OCI-LY7 (cell line): ENCODE measurements around the gene GNE.

ENCODE experiments used
- CTCF ChIP-seq: fragments of 200-600 bp; sonication (generic); conservative IDR thresholded peaks from 2 replicates; pipeline ENCODE4 v1.5.1; 2014; ENCODE audit warnings: mild to moderate bottlenecking, antibody characterized with exemption, low read length, moderate library complexity, mixed read lengths
- EZH2phosphoT487 ChIP-seq: fragments of 200-600 bp; sonication (generic); IDR thresholded peaks from 2 replicates; pipeline ENCODE4 v1.6.1; 2018; ENCODE audit warnings: low read depth, borderline replicate concordance, mild to moderate bottlenecking, mixed run types, antibody characterized with exemption, low read length, moderate library complexity, mixed read lengths

DNA sequence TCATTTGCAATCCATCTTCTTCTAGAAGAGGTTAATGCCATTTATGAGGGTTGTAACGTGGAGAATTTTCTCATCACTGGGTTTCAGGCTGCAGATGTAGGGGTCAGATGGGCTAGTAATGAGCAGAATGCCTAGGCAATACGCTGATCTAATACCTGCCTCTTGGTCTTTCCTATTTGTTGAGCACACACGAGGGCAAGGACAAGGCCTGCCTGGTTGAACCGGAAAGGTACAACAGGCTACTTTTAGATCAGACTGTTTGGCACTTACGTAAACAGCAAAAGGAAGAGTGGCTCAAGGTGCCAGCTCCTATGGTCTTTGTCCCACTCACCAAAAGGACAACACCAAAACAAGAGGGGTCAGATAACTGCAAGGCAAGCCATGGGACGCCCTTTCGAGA lies 24.0 kb upstream of the GNE start:
- no peak for TF ChIP-seq CTCF
- no peak for TF ChIP-seq EZH2phosphoT487
